HepG2 (cell line): ENCODE data around the gene MSI2.

ENCODE experiments used
- CBX2 ChIP-seq, 2 experiments: fragments of 200-600 bp in 1 of 2; sonication (generic); formaldehyde crosslinking in 1 of 2; IDR thresholded peaks; 2 replicates each; pipeline versions ENCODE4 v1.7.0 to v1.8.1; 2018 to 2022; ENCODE audit warnings: low read depth in 2 of 2, low read length in 1 of 2, mild to moderate bottlenecking in 1 of 2, missing genetic modification reagents in 1 of 2
- NPAS2 ChIP-seq: sonication (generic); formaldehyde crosslinking; IDR thresholded peaks from 2 replicates; pipeline ENCODE4 v1.8.0; 2022; ENCODE audit warnings: mild to moderate bottlenecking, missing genetic modification reagents, borderline replicate concordance
- POLR2A ChIP-seq, 2 experiments: IDR thresholded peaks; 2 replicates each; pipeline ENCODE4 v1.6.1; 2011; ENCODE audit warnings: low read depth in 2 of 2, low read length in 2 of 2, mild to moderate bottlenecking in 1 of 2, moderate library complexity in 1 of 2; ENCODE audit not compliant: insufficient read depth in 1 of 2
- PRDM15 ChIP-seq: sonication (generic); formaldehyde crosslinking; IDR thresholded peaks from 2 replicates; pipeline ENCODE4 v1.4.0; 2020; ENCODE audit warnings: missing genetic modification reagents
- STAT5B ChIP-seq: sonication (generic); formaldehyde crosslinking; IDR thresholded peaks from 2 replicates; pipeline ENCODE4 v1.4.0; 2020; ENCODE audit warnings: missing genetic modification reagents
- TAF1 ChIP-seq: sonication (generic); formaldehyde crosslinking; IDR thresholded peaks from 2 replicates; pipeline ENCODE4 v1.4.0; 2020; ENCODE audit warnings: missing genetic modification reagents
- U2AF1 ChIP-seq: fragments of 200-400 bp; formaldehyde crosslinking; optimal IDR thresholded peaks from 2 replicates; pipeline ENCODE3; 2017; ENCODE audit warnings: mild to moderate bottlenecking, low read depth, low read length
- ZNF121 ChIP-seq: sonication (generic); formaldehyde crosslinking; IDR thresholded peaks from 2 replicates; pipeline ENCODE4 v1.5.0; 2020; ENCODE audit warnings: mild to moderate bottlenecking, missing genetic modification reagents
- ZNF577 ChIP-seq: sonication (generic); formaldehyde crosslinking; IDR thresholded peaks from 2 replicates; pipeline ENCODE4 v1.4.0; 2020; ENCODE audit warnings: mild to moderate bottlenecking, low read depth, missing genetic modification reagents, borderline replicate concordance

DNA sequence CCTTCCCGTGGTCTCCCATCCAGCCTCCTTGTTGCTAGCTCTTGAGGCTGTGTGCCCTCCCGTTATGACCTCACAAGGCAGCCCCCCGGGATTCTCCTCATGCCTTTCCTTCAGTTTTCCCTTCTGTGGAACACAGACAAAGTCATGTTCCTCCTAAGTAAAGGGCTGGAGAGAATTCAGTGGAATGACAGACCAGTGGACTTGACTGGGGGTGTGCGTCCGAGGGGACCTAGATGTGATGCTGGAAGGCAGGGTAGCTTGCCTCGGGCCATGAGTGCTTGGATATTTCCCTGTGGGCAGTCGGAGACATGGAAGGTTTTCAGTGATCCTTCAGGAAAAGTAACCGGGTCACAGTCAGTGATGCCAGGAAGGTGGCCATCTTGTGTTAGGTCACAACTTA, 247.9 kb downstream of the MSI2 start:
- TF ChIP-seq ZNF577 (CRISPR knock-in tag) (no peak), NPAS2 (no peak), ZNF121 (no peak), PRDM15 (no peak), U2AF1 (no peak), POLR2A (IDR thresholded peaks at IDR 0.05; ENCODE audit: insufficient read depth in 1 of 2, low read depth in 2 of 2, low read length in 2 of 2) (no peak), STAT5B (CRISPR knock-in tag) (no peak), CBX2 (IDR thresholded peaks at IDR 0.05; ENCODE audit: low read depth, low read length) (no peak), CBX2 (CRISPR knock-in tag; IDR thresholded peaks at IDR 0.05; ENCODE audit: low read depth) (no peak), TAF1 (CRISPR knock-in tag) (no peak)
